ENCODE results near the gene TMEM30A. TPM values are rescaled to one million over a fixed set of nuclear protein-coding genes. Genes with fewer than 3 reads are reported as not detected.

TMEM30A gene
- 10 to 100 TPM; 58.6 to 70.7 (median 65.5) TPM for total RNA-seq
- polyA plus RNA-seq, result 34.6 TPM
- long read RNA-seq, donor 1, full-length matches to known transcripts, result 113 of 123 reads
- long read RNA-seq, donor 1, partial matches to known transcripts, result 3 of 123 reads
- long read RNA-seq, donor 1, other reads (novel, unspliced or antisense), result 7 of 123 reads
- long read RNA-seq, donor 2, full-length matches to known transcripts, result 54 of 59 reads
- long read RNA-seq, donor 2, partial matches to known transcripts, result 2 of 59 reads
- long read RNA-seq, donor 2, other reads (novel, unspliced or antisense), result 3 of 59 reads
- long read RNA-seq, donor 3, full-length matches to known transcripts, result 454 of 523 reads
- long read RNA-seq, donor 3, partial matches to known transcripts, result 38 of 523 reads
- long read RNA-seq, donor 3, other reads (novel, unspliced or antisense), result 31 of 523 reads
- long read RNA-seq, donor 4, full-length matches to known transcripts, result 49 of 61 reads
- long read RNA-seq, donor 4, partial matches to known transcripts, result 4 of 61 reads
- long read RNA-seq, donor 4, other reads (novel, unspliced or antisense), result 8 of 61 reads

- Histone ChIP-seq H3K4me1 (ENCODE audit: control insufficient read depth, insufficient read depth, low read length) (no peaks in the 10 kb centered on the region), H3K27ac (ENCODE audit: low read length) (peak within 1 kb of the TSS; percentile 85)
- intact Hi-C loops (cut with DNase I), result no loop called here
Measured at GRCh38 chr6:75284632-75285282, at the start of gene TMEM30A. TSS of gene TMEM30A (minus strand) at chr6:75284792. CDS start at chr6:75284638, 154 bp downstream.

GRCh38 chr6:75333676-75334200 lies 49.1 kb upstream of the TMEM30A start:
- ATAC-seq, result peak in 1 of 2 donors; percentile 10
- 39% methylated on average over 2 of the region's 2 CpGs for WGBS

More at GRCh38 chr6:75284632-75285282, at the start of gene TMEM30A:
- peak; percentile 98 for DNase-seq
- ATAC-seq, result peak; percentile 100
- Histone ChIP-seq H3K4me3 (ENCODE audit: low read length) (peak within 1 kb of the TSS; percentile 97), H3K9me3 (ENCODE audit: control insufficient read depth, low read length) (no peaks in the 10 kb centered on the region), H3K27me3 (ENCODE audit: control insufficient read depth, insufficient read depth) (no peaks in the 10 kb centered on the region)
- under 1% methylated on average over 55 of the region's 55 CpGs for WGBS

GRCh38 chr6:75331151-75331550 lies 46.6 kb upstream of the TMEM30A start:
- intact Hi-C loops (cut with DNase I), result no loop called here
- H3K9me3 ChIP-seq (ENCODE audit: control insufficient read depth, low read length), result no peaks in the 10 kb centered on the region
- ATAC-seq (no peak), DNase-seq (no peak)
- H3K27ac ChIP-seq (ENCODE audit: low read length), result no peak overlapping the region
- no peaks in the 10 kb centered on the region for H3K27me3 ChIP-seq (ENCODE audit: control insufficient read depth, insufficient read depth)
- WGBS, result 95% methylated on average over 2 of the region's 2 CpGs
- H3K4me1 ChIP-seq (ENCODE audit: control insufficient read depth, insufficient read depth, low read length), result peaks cover 5% of the 10 kb centered on the region
- H3K4me3 ChIP-seq (ENCODE audit: low read length), result no peak overlapping the region

More at GRCh38 chr6:75333676-75334200, 49.1 kb upstream of the TMEM30A start:
- Histone ChIP-seq H3K9me3 (ENCODE audit: control insufficient read depth, low read length) (no peaks in the 10 kb centered on the region), H3K27me3 (ENCODE audit: control insufficient read depth, insufficient read depth) (no peaks in the 10 kb centered on the region), H3K27ac (ENCODE audit: low read length) (no peak overlapping the region), H3K4me1 (ENCODE audit: control insufficient read depth, insufficient read depth, low read length) (peaks cover 5% of the 10 kb centered on the region), H3K4me3 (ENCODE audit: low read length) (no peak overlapping the region)
- no peak for DNase-seq
- intact Hi-C loops (cut with DNase I), result no loop called here

- DNase-seq (no peak), ATAC-seq (no peak)
- no peaks in the 10 kb centered on the region for H3K27me3 ChIP-seq (ENCODE audit: control insufficient read depth, insufficient read depth)
- no peak overlapping the region for H3K27ac ChIP-seq (ENCODE audit: low read length)
- H3K9me3 ChIP-seq (ENCODE audit: control insufficient read depth, low read length), result no peaks in the 10 kb centered on the region
- WGBS, result 100% methylated on average over 1 of the region's 1 CpG
- H3K4me1 ChIP-seq (ENCODE audit: control insufficient read depth, insufficient read depth, low read length), result peaks cover 5% of the 10 kb centered on the region
- intact Hi-C loops (cut with DNase I), result no loop called here
- no peak overlapping the region for H3K4me3 ChIP-seq (ENCODE audit: low read length)
Measured at GRCh38 chr6:75329703-75330102, 45.1 kb upstream of the TMEM30A start.

GRCh38 chr6:75327807-75328206 lies 43.2 kb upstream of the TMEM30A start:
- H3K4me1 ChIP-seq (ENCODE audit: control insufficient read depth, insufficient read depth, low read length), result no peaks in the 10 kb centered on the region
- WGBS, result 93% methylated on average over 1 of the region's 1 CpG
- H3K27me3 ChIP-seq (ENCODE audit: control insufficient read depth, insufficient read depth), result no peaks in the 10 kb centered on the region
- intact Hi-C loops (cut with DNase I), result no loop called here
- no peak for ATAC-seq
- no peak overlapping the region for H3K27ac ChIP-seq (ENCODE audit: low read length)
- no peak for DNase-seq
- no peak overlapping the region for H3K4me3 ChIP-seq (ENCODE audit: low read length)
- no peaks in the 10 kb centered on the region for H3K9me3 ChIP-seq (ENCODE audit: control insufficient read depth, low read length)

- no peaks in the 10 kb centered on the region for H3K27me3 ChIP-seq (ENCODE audit: control insufficient read depth, insufficient read depth)
- intact Hi-C loops (cut with DNase I), result no loop called here
- ATAC-seq, result no peak
Measured at GRCh38 chr6:75326557-75327258, 42.1 kb upstream of the TMEM30A start.

GRCh38 chr6:75318900-75319299 lies 34.3 kb upstream of the TMEM30A start:
- ATAC-seq (no peak), DNase-seq (no peak)
- H3K9me3 ChIP-seq (ENCODE audit: control insufficient read depth, low read length), result no peaks in the 10 kb centered on the region
- peaks cover 5% of the 10 kb centered on the region for H3K4me1 ChIP-seq (ENCODE audit: control insufficient read depth, insufficient read depth, low read length)
- no peak overlapping the region for H3K4me3 ChIP-seq (ENCODE audit: low read length)
- 69% methylated on average over 2 of the region's 2 CpGs for WGBS
- H3K27me3 ChIP-seq (ENCODE audit: control insufficient read depth, insufficient read depth), result no peaks in the 10 kb centered on the region
- no peak overlapping the region for H3K27ac ChIP-seq (ENCODE audit: low read length)
- intact Hi-C loops (cut with DNase I), result no loop called here

More at GRCh38 chr6:75326557-75327258, 42.1 kb upstream of the TMEM30A start:
- 84% methylated on average over 2 of the region's 2 CpGs for WGBS
- Histone ChIP-seq H3K9me3 (ENCODE audit: control insufficient read depth, low read length) (no peaks in the 10 kb centered on the region), H3K4me1 (ENCODE audit: control insufficient read depth, insufficient read depth, low read length) (no peaks in the 10 kb centered on the region), H3K27ac (ENCODE audit: low read length) (no peak overlapping the region), H3K4me3 (ENCODE audit: low read length) (no peak overlapping the region)
- no peak for DNase-seq

- 20% methylated on average over 4 of the region's 4 CpGs for WGBS
- Histone ChIP-seq H3K27ac (ENCODE audit: low read length) (peak overlapping the region; percentile 61), H3K9me3 (ENCODE audit: control insufficient read depth, low read length) (no peaks in the 10 kb centered on the region), H3K4me3 (ENCODE audit: low read length) (no peak overlapping the region), H3K27me3 (ENCODE audit: control insufficient read depth, insufficient read depth) (no peaks in the 10 kb centered on the region), H3K4me1 (ENCODE audit: control insufficient read depth, insufficient read depth, low read length) (peaks cover 5% of the 10 kb centered on the region)
- DNase-seq, result no peak
- ATAC-seq, result peak; percentile 73 to 75
- intact Hi-C loops (cut with DNase I), result no loop called here
Measured at GRCh38 chr6:75317503-75318206, 33.1 kb upstream of the TMEM30A start.

- intact Hi-C loops (cut with DNase I), result no loop called here
- ATAC-seq (no peak), DNase-seq (no peak)
- H3K4me1 ChIP-seq (ENCODE audit: control insufficient read depth, insufficient read depth, low read length), result peaks cover 5% of the 10 kb centered on the region
- no peak overlapping the region for H3K4me3 ChIP-seq (ENCODE audit: low read length)
- no peaks in the 10 kb centered on the region for H3K9me3 ChIP-seq (ENCODE audit: control insufficient read depth, low read length)
- no peak overlapping the region for H3K27ac ChIP-seq (ENCODE audit: low read length)
- H3K27me3 ChIP-seq (ENCODE audit: control insufficient read depth, insufficient read depth), result no peaks in the 10 kb centered on the region
Measured at GRCh38 chr6:75315978-75316377, 31.4 kb upstream of the TMEM30A start.

GRCh38 chr6:75308250-75308988 lies 23.8 kb upstream of the TMEM30A start:
- DNase-seq (no peak), ATAC-seq (no peak)
- Histone ChIP-seq H3K27ac (ENCODE audit: low read length) (no peak overlapping the region), H3K4me3 (ENCODE audit: low read length) (no peak overlapping the region), H3K27me3 (ENCODE audit: control insufficient read depth, insufficient read depth) (no peaks in the 10 kb centered on the region), H3K9me3 (ENCODE audit: control insufficient read depth, low read length) (no peaks in the 10 kb centered on the region), H3K4me1 (ENCODE audit: control insufficient read depth, insufficient read depth, low read length) (no peaks in the 10 kb centered on the region)
- intact Hi-C loops (cut with DNase I), result loop anchor here in 2 of 4 donors (10.0 kb wide), 2 partner anchors 196 to 206 kb away; no protein-coding TSS in a partner anchor
- WGBS, result 74% methylated on average over 11 of the region's 11 CpGs
